GM12892 (cell line): ENCODE measurements around the gene DPF3.
"Not testable (repeated sequence)": the region's sequence is repeated elsewhere in the genome, so short reads cannot be mapped to it uniquely, and the experiment has no call there.

Source experiments
- DNase-seq: peaks from one replicate; pipeline ENCODE4 v3.0.0; 2011; ENCODE audit not compliant: insufficient read length
- FAIRE-seq: peaks from 2 replicates; lab custom pipeline; 2011; peaks lifted over from hg19 to GRCh38; lab: Jason Lieb, UNC
- POLR2A ChIP-seq: IDR thresholded peaks from 2 replicates; pipeline ENCODE4 v1.6.1; 2011; ENCODE audit warnings: low read depth, low read length, control low read depth
- POLR2AphosphoS5 ChIP-seq: IDR thresholded peaks from 2 replicates; pipeline ENCODE4 v1.6.1; 2011; ENCODE audit warnings: low read depth, low read length, control low read depth
- TAF1 ChIP-seq: IDR thresholded peaks from 2 replicates; pipeline ENCODE4 v1.6.1; 2011; ENCODE audit warnings: low read depth, mild to moderate bottlenecking, control low read depth, low read length, borderline replicate concordance

Gene DPF3

DNA sequence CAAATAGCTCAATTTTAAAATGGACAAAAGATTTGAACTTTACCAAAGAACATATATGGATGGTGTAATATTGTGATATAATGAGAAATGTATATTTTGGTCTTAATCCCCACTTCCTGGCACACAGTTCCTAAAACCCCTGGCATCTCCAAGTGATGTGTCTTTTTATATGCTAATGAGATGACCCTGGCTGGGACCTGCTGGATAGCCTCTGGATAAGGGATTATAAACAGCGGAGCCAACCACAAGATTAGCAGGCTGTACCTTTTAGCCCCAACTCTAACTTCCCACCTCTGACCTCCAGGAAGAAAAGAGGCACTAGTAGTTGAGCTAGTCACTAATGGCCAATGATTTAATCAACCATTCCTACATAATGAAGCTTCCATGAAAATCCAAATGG lies 130.0 kb downstream of the DPF3 start:
- no peak for DNase-seq

DNA sequence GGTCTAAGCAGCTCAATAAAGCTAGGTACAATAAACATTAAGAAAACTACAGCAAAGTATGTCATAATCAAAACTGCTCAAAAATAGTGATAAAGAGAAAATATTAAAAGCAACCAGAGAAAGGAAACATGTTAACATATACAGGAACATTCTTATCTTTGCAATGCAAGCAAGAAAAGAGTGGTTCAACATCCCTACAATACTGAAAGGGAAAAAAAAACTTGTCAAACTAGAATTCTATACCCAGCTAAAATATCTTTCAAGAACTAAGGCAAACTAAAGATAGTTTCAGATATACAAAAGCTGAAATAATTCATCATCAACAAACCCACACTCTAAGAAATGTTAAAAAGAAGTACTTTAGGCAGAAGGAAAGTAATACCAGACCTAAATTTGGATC lies 134.2 kb downstream of the DPF3 start:
- TF ChIP-seq TAF1 (no peak), POLR2AphosphoS5 (no peak), POLR2A (no peak)

More for the DNA sequence above, 130.0 kb downstream of the DPF3 start:
- TF ChIP-seq TAF1: no peak
- no peak for TF ChIP-seq POLR2AphosphoS5
- no peak for TF ChIP-seq POLR2A
- peak; percentile 61 for FAIRE-seq

DNA sequence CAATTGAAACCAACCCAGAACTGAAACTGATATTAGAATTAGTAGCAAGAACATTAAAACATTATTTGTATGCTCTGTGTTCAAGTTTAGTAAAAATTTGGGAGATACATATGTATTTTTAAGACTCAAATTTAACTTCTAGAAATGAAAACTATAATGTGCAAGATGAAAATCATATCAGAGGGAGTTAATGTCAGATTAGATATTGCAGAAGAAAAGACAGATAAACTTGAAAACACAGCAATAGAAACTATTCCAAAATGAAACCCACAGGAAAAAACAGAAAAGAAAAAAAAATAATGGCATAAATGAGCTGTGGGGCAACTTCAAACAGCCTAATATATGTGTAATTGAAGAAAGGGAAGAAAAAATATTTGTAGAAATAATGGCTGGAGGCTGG lies 134.9 kb downstream of the DPF3 start:
- DNase-seq (no peak), FAIRE-seq (no peak)
- TF ChIP-seq POLR2AphosphoS5: no peak

More for the DNA sequence above, 134.2 kb downstream of the DPF3 start:
- no peak for DNase-seq
- FAIRE-seq: no peak

- FAIRE-seq (no peak), DNase-seq (no peak)
- TF ChIP-seq TAF1 (no peak), POLR2A (no peak), POLR2AphosphoS5 (no peak)
Measured at GRCh38 chr14:72758420-72758819, 135.5 kb downstream of the DPF3 start.

GRCh38 chr14:72756967-72757366 lies 136.9 kb downstream of the DPF3 start:
- FAIRE-seq (no peak), DNase-seq (no peak)
- no peak for TF ChIP-seq POLR2AphosphoS5
- TF ChIP-seq TAF1: no peak
- no peak for TF ChIP-seq POLR2A

DNA sequence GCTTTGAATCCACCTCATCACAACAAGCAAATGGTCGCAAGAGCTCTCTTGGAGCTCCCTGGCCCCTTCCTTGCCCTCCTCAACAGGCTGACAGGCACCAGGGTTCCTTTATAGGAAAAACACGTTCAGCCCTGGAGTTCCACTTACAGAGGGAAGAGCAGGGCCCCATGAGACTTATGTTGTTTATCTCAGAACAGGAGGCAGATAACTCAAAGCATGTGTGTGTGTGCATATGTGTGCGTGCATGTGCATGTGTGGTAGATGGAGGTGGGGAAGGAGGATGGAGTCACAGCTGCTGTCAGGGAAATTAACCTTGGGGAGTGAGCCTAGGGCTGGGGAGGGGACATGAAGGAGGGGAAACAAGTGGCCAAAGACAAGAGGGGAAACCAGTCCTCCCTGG lies 138.1 kb downstream of the DPF3 start:
- FAIRE-seq: no peak
- TF ChIP-seq POLR2A: no peak

DNA sequence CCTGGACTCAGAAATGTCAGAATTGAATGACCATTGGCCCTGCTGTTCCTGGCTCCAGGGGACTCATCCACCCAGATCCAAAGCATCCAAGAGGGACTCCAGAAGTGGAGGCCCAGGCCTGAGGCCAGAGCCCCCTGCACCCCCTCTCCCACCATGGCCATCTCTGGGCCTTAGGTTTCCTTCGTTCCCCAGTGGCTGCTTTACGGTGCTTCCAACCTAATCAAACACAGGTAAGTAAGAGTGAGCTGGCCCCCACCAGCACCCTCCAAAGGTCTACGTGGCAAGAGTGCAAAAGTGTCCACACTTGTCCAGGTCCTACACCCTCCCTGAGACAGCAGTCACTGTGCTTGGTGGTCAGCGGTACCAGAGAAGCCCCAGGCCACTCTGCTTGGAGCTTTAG lies 139.0 kb downstream of the DPF3 start:
- FAIRE-seq (no peak), DNase-seq (no peak)
- TF ChIP-seq TAF1 (no peak), POLR2AphosphoS5 (no peak), POLR2A (no peak)

More for the DNA sequence above, 138.1 kb downstream of the DPF3 start:
- DNase-seq: no peak

DNA sequence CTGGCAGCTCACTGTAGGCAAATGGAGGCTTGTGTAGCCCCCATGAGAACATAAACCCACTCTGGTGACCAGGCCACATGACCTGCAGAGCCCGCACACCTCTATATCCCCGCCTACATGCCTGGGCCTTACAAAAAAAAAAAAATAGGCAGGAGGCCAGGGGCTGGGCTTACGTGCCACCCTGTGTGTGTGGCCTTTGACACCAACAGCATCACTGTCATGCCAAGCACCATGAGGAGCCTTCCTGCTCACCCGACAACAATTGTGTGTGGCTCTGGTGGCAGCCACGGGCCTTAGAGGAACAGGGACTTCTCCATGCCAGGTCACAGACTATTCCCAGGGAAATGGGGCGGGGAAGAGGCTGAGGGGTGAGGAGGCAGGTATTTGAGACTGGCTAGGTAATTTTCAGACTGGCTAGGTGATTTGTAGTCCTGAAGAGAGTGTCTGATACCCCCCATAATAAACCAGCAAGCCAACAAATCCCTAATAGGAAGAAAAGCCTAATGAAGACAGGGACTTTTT lies 140.0 kb downstream of the DPF3 start:
- TF ChIP-seq TAF1 (no peak), POLR2A (no peak), POLR2AphosphoS5 (no peak)
- DNase-seq (no peak), FAIRE-seq (no peak)

DNA sequence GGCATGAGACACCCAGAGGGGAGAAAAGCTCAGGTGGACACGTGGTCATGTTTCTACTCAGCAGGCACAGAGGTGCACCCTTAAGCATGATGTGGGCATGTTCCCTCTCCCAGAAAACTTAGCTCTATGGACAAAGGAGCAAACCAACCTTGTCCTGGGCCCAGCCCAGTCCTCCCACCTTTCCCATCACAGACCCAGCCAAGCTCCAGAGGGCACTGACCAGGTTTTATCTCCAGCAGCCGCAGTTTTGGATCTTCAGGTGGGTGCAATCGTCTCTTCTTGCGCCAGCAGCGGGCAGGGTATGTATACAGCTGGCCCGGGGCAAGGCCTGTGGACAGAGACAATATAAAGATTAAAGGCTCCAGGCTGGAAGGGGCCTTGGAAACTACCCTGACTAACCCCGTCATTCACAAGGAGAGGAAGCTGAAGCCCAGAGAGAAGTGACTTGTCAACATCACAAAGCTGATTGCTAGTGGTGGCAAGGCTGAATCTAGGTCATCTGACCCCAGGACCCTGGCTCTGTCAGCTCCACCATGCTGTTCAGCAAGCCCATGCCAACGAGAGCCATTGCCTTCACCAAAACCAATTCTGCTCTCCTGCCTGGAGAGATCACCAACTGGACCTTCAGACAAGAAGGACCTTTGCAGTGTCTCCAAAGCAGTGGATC lies 140.7 kb downstream of the DPF3 start:
- no peak for FAIRE-seq
- DNase-seq: no peak
- no peak for TF ChIP-seq POLR2AphosphoS5
- TF ChIP-seq TAF1: no peak
- no peak for TF ChIP-seq POLR2A

DNA sequence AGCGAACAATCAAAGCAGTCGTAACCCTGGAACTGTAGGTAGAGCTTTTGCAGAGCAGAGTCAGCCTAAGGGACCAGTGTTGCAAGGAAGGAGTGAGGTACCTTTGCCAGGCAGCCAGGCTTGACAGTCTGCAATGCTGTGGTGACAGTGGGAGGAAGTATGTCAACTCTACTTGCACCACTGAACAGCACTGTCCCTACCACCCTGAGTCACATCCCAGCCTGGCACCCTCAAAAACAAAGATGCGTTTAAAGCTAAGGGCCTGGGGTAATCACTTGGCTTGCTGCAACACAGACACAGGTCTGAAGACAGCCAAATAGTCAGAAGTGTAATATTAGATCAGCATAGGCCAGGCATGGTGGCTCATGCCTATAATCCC lies 141.9 kb downstream of the DPF3 start:
- FAIRE-seq: no peak
- TF ChIP-seq POLR2A (no peak), TAF1 (no peak), POLR2AphosphoS5 (no peak)
- DNase-seq: no peak

DNA sequence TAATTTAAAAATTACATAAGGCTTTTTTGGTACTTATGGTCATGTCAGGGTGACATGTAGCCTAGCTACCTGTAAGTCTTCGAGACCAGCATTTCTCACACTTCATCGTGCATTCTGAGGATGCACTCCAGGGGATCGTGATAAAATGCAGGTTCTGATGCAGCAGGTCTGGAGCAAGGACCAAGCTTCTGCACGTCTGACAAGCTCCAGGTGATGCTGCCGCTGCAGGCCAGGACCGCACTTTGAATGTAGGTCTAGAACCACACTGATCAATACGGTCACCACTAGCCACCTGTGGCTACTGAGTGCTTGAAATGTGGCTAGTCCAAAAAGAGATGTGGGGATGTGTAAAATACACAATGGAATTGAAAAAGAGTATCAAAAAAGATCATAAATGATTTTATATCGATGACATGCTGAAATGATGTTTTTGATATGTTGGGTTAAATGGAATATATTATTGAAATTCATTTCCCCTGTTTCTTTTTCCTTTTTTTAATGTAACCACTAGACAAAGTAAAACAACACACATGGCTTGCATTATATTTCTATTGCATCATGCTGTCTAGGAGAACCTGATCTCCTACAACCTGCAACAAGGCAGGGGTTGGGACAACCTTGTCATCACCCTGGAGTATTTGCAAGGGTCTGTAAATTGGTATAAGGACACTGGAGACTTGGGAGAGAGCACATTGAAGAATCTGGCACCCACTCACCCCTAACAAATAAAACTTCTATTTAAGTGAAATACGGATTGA lies 142.4 kb downstream of the DPF3 start:
- FAIRE-seq (peak; percentile 79), DNase-seq (no peak)
- no peak for TF ChIP-seq POLR2AphosphoS5
- no peak for TF ChIP-seq POLR2A
- no peak for TF ChIP-seq TAF1

GRCh38 chr14:72748921-72749320 lies 145.0 kb downstream of the DPF3 start:
- FAIRE-seq, DNase-seq: not testable (repeated sequence)

- TF ChIP-seq TAF1: no peak
- no peak for DNase-seq
- FAIRE-seq: no peak
Measured at GRCh38 chr14:72747652-72748051, 146.2 kb downstream of the DPF3 start.
